Lower leg skin (tissue), 3 donors: ENCODE results near the gene GON7.

Source experiments
- CTCF ChIP-seq, 3 donors: fragments of 450-650 bp; IDR thresholded peaks; one replicate each; pipeline ENCODE4 v1.5.1; 2016; ENCODE audit warnings: antibody characterized with exemption in 3 of 3, mild to moderate bottlenecking in 3 of 3, moderate library complexity in 2 of 3
- POLR2A ChIP-seq, 2 donors: fragments of 450-650 bp; IDR thresholded peaks; one replicate each; pipeline ENCODE4 v1.6.1; 2016 to 2017; ENCODE audit warnings: antibody characterized with exemption in 2 of 2, mild to moderate bottlenecking in 1 of 2, moderate library complexity in 1 of 2

GRCh38 chr14:93161411-93161940 is 45.4 kb downstream of the GON7 start:
- no peak for TF ChIP-seq CTCF (IDR thresholded peaks at IDR 0.05)
- no peak for TF ChIP-seq POLR2A (IDR thresholded peaks at IDR 0.05)
